ENCODE data around the gene CYP3A7. TPM values are rescaled to one million over a fixed set of nuclear protein-coding genes. Genes with fewer than 3 reads are reported as not detected.
A peak's percentile ranks its signal among the peaks of the same experiment; 100 is the strongest.
"Not testable (repeated sequence)": the region's sequence is repeated elsewhere in the genome, so short reads cannot be mapped to it uniquely, and the experiment has no call there.

Gene CYP3A7
- total and polyA plus RNA-seq, 11 donors: not detected

- intact Hi-C loops (cut with DNase I): no loop called here
- Histone ChIP-seq H3K4me3 (no peak overlapping the region), H3K9me3 (no peaks in the 10 kb centered on the region), H3K4me1 (peaks cover 0 to 4% (median 0%) of the 10 kb centered on the region in 12 donors), H3K27me3 (no peaks in the 10 kb centered on the region), H3K27ac (no peak overlapping the region), H3K36me3 (no peaks in the 10 kb centered on the region)
- TF ChIP-seq POLR2A (IDR thresholded peaks at IDR 0.05) (no peak), CTCF (IDR thresholded peaks at IDR 0.05) (no peak)
- DNase-seq (peak in 4 of 5 donors; percentile 25 to 59 (median 38)), ATAC-seq (peak; percentile 91 to 100 (median 98))
- WGBS, 4 donors: 44 to 62% (median 50%) methylated on average over 7 of the region's 7 CpGs
Measured at GRCh38 chr7:99762680-99763327, 27.8 kb upstream of the CYP3A7 start.

GRCh38 chr7:99755085-99755484, 20.1 kb upstream of the CYP3A7 start:
- WGBS, 4 donors: 95 to 96% (median 95%) methylated on average over 1 of the region's 1 CpG

GRCh38 chr7:99752356-99752755, 17.4 kb upstream of the CYP3A7 start:
- Histone ChIP-seq H3K4me1 (peaks cover 0 to 3% (median 0%) of the 10 kb centered on the region in 12 donors), H3K4me3 (no peak overlapping the region), H3K27me3 (no peaks in the 10 kb centered on the region), H3K36me3 (no peaks in the 10 kb centered on the region), H3K9me3 (peaks cover 0 to 6% (median 0%) of the 10 kb centered on the region in 12 donors), H3K27ac (no peak overlapping the region)
- 54 to 69% (median 60%) methylated on average over 3 of the region's 3 CpGs for WGBS, 4 donors
- DNase-seq (no peak), ATAC-seq (no peak)
- intact Hi-C loops (cut with DNase I): no loop called here
- no peak for TF ChIP-seq POLR2A (IDR thresholded peaks at IDR 0.05)
- TF ChIP-seq CTCF (IDR thresholded peaks at IDR 0.05): no peak

More at GRCh38 chr7:99755085-99755484, 20.1 kb upstream of the CYP3A7 start:
- Histone ChIP-seq H3K27ac (no peak overlapping the region), H3K4me1 (peaks cover 0 to 3% (median 0%) of the 10 kb centered on the region in 12 donors), H3K9me3 (peaks cover 0 to 6% (median 0%) of the 10 kb centered on the region in 12 donors), H3K36me3 (no peaks in the 10 kb centered on the region), H3K4me3 (no peak overlapping the region), H3K27me3 (no peaks in the 10 kb centered on the region)
- intact Hi-C loops (cut with DNase I): no loop called here
- DNase-seq: no peak
- TF ChIP-seq CTCF (IDR thresholded peaks at IDR 0.05) (no peak), POLR2A (IDR thresholded peaks at IDR 0.05) (no peak)
- ATAC-seq: no peak

GRCh38 chr7:99751322-99752052, 16.5 kb upstream of the CYP3A7 start:
- H3K27me3 ChIP-seq; DNase-seq; H3K4me1 ChIP-seq; H3K4me3 ChIP-seq; H3K27ac ChIP-seq; ATAC-seq; H3K9me3 ChIP-seq; H3K36me3 ChIP-seq; intact Hi-C loops (cut with DNase I): not testable (repeated sequence)
- WGBS, 4 donors: 21 to 40% (median 26%) methylated on average over 5 of the region's 5 CpGs
